ENCODE results near the gene PTPRN2. TPM values are rescaled to one million over a fixed set of nuclear protein-coding genes. Genes with fewer than 3 reads are reported as not detected.

PTPRN2 gene
- total and polyA plus RNA-seq, 2 donors (not counting 1 experiment from before 2014, with no cell fraction given): 0.54 to 1.2 TPM

DNA sequence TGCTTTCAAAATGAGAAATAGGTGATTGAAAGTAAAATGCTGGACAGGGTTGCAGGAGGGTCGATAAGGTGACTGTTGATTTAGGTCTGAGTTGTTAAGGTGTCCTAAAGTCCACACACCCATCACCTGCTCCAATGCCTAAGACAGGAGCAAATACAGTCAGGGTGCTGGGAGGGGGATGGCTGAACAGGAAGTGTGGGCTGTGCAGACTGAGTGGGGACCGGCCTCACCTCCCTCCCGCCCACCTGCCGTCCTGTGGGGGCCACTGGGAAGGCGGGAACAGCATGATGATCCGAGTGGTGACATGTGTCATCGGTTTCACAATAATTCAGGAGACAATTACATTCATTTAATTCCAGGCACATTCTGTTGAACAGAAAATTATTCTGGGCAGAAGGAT is 990.1 kb downstream of the PTPRN2 start:
- Histone ChIP-seq H3K9me3 (ENCODE audit: control insufficient read depth, insufficient read depth, low read depth, low read length) (no peaks in the 10 kb centered on the region), H3K27ac (ENCODE audit: insufficient read depth, low read length) (no peak overlapping the region), H3K4me2 (ENCODE audit: extremely low read depth, insufficient read depth, low read length) (no peak overlapping the region), H3K36me3 (ENCODE audit: control insufficient read depth, insufficient read depth, low read length) (no peaks in the 10 kb centered on the region), H3K9ac (ENCODE audit: insufficient read depth, low read length) (no peak overlapping the region), H2AFZ (ENCODE audit: low read length) (no peak overlapping the region), H3K27me3 (ENCODE audit: control insufficient read depth, insufficient read depth, low read length) (no peaks in the 10 kb centered on the region), H3K4me3 (replicated peaks in 1 of 4; ENCODE audit: control extremely low read depth in 1 of 4, insufficient read depth in 1 of 4, low read depth in 3 of 4, low read length in 4 of 4) (no peak overlapping the region), H3K79me2 (ENCODE audit: control insufficient read depth, insufficient read depth, low read length) (no peaks in the 10 kb centered on the region), H3K4me1 (ENCODE audit: control insufficient read depth, extremely low read depth, insufficient read depth, low read length) (no peaks in the 10 kb centered on the region), H4K20me1 (ENCODE audit: control insufficient read depth, extremely low read depth, insufficient read depth, low read length) (no peaks in the 10 kb centered on the region)
- TF ChIP-seq EZH2 (IDR thresholded peaks at IDR 0.05; ENCODE audit: low read length, missing control alignments): no peak
- TF ChIP-seq, protein P1, sequence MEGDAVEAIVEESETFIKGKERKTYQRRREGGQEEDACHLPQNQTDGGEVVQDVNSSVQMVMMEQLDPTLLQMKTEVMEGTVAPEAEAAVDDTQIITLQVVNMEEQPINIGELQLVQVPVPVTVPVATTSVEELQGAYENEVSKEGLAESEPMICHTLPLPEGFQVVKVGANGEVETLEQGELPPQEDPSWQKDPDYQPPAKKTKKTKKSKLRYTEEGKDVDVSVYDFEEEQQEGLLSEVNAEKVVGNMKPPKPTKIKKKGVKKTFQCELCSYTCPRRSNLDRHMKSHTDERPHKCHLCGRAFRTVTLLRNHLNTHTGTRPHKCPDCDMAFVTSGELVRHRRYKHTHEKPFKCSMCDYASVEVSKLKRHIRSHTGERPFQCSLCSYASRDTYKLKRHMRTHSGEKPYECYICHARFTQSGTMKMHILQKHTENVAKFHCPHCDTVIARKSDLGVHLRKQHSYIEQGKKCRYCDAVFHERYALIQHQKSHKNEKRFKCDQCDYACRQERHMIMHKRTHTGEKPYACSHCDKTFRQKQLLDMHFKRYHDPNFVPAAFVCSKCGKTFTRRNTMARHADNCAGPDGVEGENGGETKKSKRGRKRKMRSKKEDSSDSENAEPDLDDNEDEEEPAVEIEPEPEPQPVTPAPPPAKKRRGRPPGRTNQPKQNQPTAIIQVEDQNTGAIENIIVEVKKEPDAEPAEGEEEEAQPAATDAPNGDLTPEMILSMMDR (conservative IDR thresholded peaks at IDR 0.05 in 1 of 2, IDR thresholded peaks at IDR 0.05 in 1 of 2; ENCODE audit: low read depth in 1 of 2, low read length in 2 of 2): no peak
- DNase-seq (ENCODE audit: low read depth in 2 of 2): no peak

DNA sequence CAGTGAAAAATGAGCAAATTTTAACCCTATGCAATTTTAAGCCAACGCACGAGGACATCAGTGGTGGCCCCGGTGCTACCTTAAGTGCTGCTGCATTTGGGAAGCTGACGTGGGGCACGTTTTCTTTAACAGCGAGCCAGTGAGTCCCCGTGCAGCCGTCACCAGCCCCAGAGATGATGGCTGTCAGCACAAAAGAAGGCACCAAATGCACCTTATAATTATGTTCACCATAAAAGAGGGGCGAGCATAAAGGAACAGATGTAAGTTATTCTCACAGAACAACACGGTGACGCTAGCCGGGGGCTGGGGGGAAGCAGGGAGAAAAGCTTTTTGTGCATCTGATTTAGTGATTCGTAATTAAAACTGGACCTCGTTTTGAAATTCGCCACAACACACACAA is 990.7 kb downstream of the PTPRN2 start:
- no peaks in the 10 kb centered on the region for H3K27me3 ChIP-seq (ENCODE audit: control insufficient read depth, insufficient read depth, low read length)
- no peak overlapping the region for H2AFZ ChIP-seq (ENCODE audit: low read length)
- H3K4me2 ChIP-seq (ENCODE audit: extremely low read depth, insufficient read depth, low read length): no peak overlapping the region
- H3K4me3 ChIP-seq (replicated peaks in 1 of 4; ENCODE audit: control extremely low read depth in 1 of 4, insufficient read depth in 1 of 4, low read depth in 3 of 4, low read length in 4 of 4): no peak overlapping the region
- no peak for TF ChIP-seq EZH2 (IDR thresholded peaks at IDR 0.05; ENCODE audit: low read length, missing control alignments)
- TF ChIP-seq, protein P1 (conservative IDR thresholded peaks at IDR 0.05 in 1 of 2, IDR thresholded peaks at IDR 0.05 in 1 of 2; ENCODE audit: low read depth in 1 of 2, low read length in 2 of 2): no peak
- H4K20me1 ChIP-seq (ENCODE audit: control insufficient read depth, extremely low read depth, insufficient read depth, low read length): no peaks in the 10 kb centered on the region
- no peaks in the 10 kb centered on the region for H3K79me2 ChIP-seq (ENCODE audit: control insufficient read depth, insufficient read depth, low read length)
- H3K9me3 ChIP-seq (ENCODE audit: control insufficient read depth, insufficient read depth, low read depth, low read length): no peaks in the 10 kb centered on the region
- no peak overlapping the region for H3K9ac ChIP-seq (ENCODE audit: insufficient read depth, low read length)
- no peak overlapping the region for H3K27ac ChIP-seq (ENCODE audit: insufficient read depth, low read length)
- no peaks in the 10 kb centered on the region for H3K36me3 ChIP-seq (ENCODE audit: control insufficient read depth, insufficient read depth, low read length)
- no peaks in the 10 kb centered on the region for H3K4me1 ChIP-seq (ENCODE audit: control insufficient read depth, extremely low read depth, insufficient read depth, low read length)
- no peak for DNase-seq (ENCODE audit: low read depth in 2 of 2)

DNA sequence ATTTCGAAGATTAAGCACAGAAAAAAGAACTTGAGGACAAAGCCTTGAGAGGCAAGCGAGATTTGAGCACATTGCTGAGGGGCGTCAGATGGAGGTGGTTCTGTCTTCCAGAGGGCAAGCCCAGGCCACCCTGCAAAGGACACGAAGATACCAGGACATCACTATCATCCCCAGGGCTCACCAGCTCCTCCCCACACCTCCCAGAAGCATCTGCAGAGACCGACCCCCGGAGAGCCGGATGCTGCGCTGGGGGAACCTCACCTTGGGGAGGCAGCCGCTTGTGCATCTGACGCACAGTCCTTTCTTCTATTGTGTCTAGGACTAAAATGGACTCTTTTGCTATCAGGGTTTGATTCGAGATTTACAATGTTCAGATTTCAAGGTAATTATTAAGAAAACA is 991.2 kb downstream of the PTPRN2 start:
- H3K9me3 ChIP-seq (ENCODE audit: control insufficient read depth, insufficient read depth, low read depth, low read length): no peaks in the 10 kb centered on the region
- H3K36me3 ChIP-seq (ENCODE audit: control insufficient read depth, insufficient read depth, low read length): no peaks in the 10 kb centered on the region
- no peak for DNase-seq (ENCODE audit: low read depth in 2 of 2)
- H3K4me3 ChIP-seq (replicated peaks in 1 of 4; ENCODE audit: control extremely low read depth in 1 of 4, insufficient read depth in 1 of 4, low read depth in 3 of 4, low read length in 4 of 4): no peak overlapping the region
- H3K27me3 ChIP-seq (ENCODE audit: control insufficient read depth, insufficient read depth, low read length): no peaks in the 10 kb centered on the region
- H2AFZ ChIP-seq (ENCODE audit: low read length): no peak overlapping the region
- H3K27ac ChIP-seq (ENCODE audit: insufficient read depth, low read length): no peak overlapping the region
- TF ChIP-seq EZH2 (IDR thresholded peaks at IDR 0.05; ENCODE audit: low read length, missing control alignments): no peak
- TF ChIP-seq, protein P1 (conservative IDR thresholded peaks at IDR 0.05 in 1 of 2, IDR thresholded peaks at IDR 0.05 in 1 of 2; ENCODE audit: low read depth in 1 of 2, low read length in 2 of 2): no peak
- no peaks in the 10 kb centered on the region for H3K4me1 ChIP-seq (ENCODE audit: control insufficient read depth, extremely low read depth, insufficient read depth, low read length)
- no peaks in the 10 kb centered on the region for H4K20me1 ChIP-seq (ENCODE audit: control insufficient read depth, extremely low read depth, insufficient read depth, low read length)
- H3K9ac ChIP-seq (ENCODE audit: insufficient read depth, low read length): no peak overlapping the region
- H3K79me2 ChIP-seq (ENCODE audit: control insufficient read depth, insufficient read depth, low read length): no peaks in the 10 kb centered on the region
- no peak overlapping the region for H3K4me2 ChIP-seq (ENCODE audit: extremely low read depth, insufficient read depth, low read length)

Data from fibroblast of lung (primary cell).